H9 (cell line): ENCODE data around the gene PLA2G2F. TPM values are rescaled to one million over a fixed set of nuclear protein-coding genes. Genes with fewer than 3 reads are reported as not detected.

ENCODE experiments used
- DNase-seq: peaks from one replicate; pipeline ENCODE4 v3.0.0-alpha.2; 2017
- H2AFZ ChIP-seq: one replicate; pipeline ENCODE4 v1.6.1; 2013; ENCODE audit warnings: mild to moderate bottlenecking, low read length, control low read depth, moderate library complexity
- H2AK5ac ChIP-seq: 2 replicates; pipeline ENCODE4 v1.6.1; 2013; ENCODE audit warnings: low read length, control low read depth, mixed read lengths; ENCODE audit not compliant: insufficient read length
- H2BK120ac ChIP-seq: one replicate; pipeline ENCODE4 v1.6.1; 2013; ENCODE audit warnings: low read depth, mild to moderate bottlenecking, low read length, control low read depth, inconsistent platforms; ENCODE audit not compliant: poor library complexity, severe bottlenecking
- H2BK12ac ChIP-seq: 2 replicates; pipeline ENCODE4 v1.6.1; 2013; ENCODE audit warnings: low read length, control low read depth, mixed read lengths, low read depth; ENCODE audit not compliant: insufficient read length
- H2BK15ac ChIP-seq: 2 replicates; pipeline ENCODE4 v1.6.1; 2013; ENCODE audit warnings: low read depth, low read length, control low read depth
- H2BK20ac ChIP-seq: one replicate; pipeline ENCODE4 v1.6.1; 2013; ENCODE audit warnings: low read depth, mild to moderate bottlenecking, low read length, control low read depth, inconsistent platforms; ENCODE audit not compliant: poor library complexity, severe bottlenecking
- H2BK5ac ChIP-seq: 2 replicates; pipeline ENCODE4 v1.6.1; 2013; ENCODE audit warnings: low read length, control low read depth, mixed read lengths; ENCODE audit not compliant: insufficient read length
- H3K14ac ChIP-seq: 2 replicates; pipeline ENCODE4 v1.6.1; 2013; ENCODE audit warnings: low read length, control low read depth; ENCODE audit not compliant: insufficient read depth
- H3K18ac ChIP-seq: 2 replicates; pipeline ENCODE4 v1.6.1; 2013; ENCODE audit warnings: low read depth, mild to moderate bottlenecking, mixed read lengths, low read length, control low read depth; ENCODE audit not compliant: insufficient read length
- H3K23ac ChIP-seq: 2 replicates; pipeline ENCODE4 v1.6.1; 2013; ENCODE audit warnings: low read length, control low read depth, mixed read lengths, low read depth; ENCODE audit not compliant: insufficient read length
- H3K23me2 ChIP-seq: 2 replicates; pipeline ENCODE4 v1.6.1; 2013; ENCODE audit warnings: low read depth, mild to moderate bottlenecking, mixed read lengths, low read length, control low read depth; ENCODE audit not compliant: insufficient read length, poor library complexity, severe bottlenecking
- H3K27ac ChIP-seq: 2 replicates; pipeline ENCODE4 v1.5.1; 2013; ENCODE audit warnings: low read length, control low read depth, mixed read lengths, low read depth; ENCODE audit not compliant: insufficient read length
- H3K27me3 ChIP-seq: 2 replicates; pipeline ENCODE4 v1.6.1; 2013; ENCODE audit warnings: low read length, control low read depth, inconsistent platforms; ENCODE audit not compliant: insufficient read depth
- H3K4ac ChIP-seq: 2 replicates; pipeline ENCODE4 v1.6.1; 2013; ENCODE audit warnings: low read depth, mild to moderate bottlenecking, control low read depth, inconsistent platforms, low read length, moderate library complexity
- H3K4me1 ChIP-seq: 2 replicates; pipeline ENCODE4 v1.6.1; 2013; ENCODE audit warnings: low read length, control low read depth, inconsistent platforms; ENCODE audit not compliant: insufficient read depth
- H3K4me2 ChIP-seq: 2 replicates; pipeline ENCODE4 v1.6.1; 2013; ENCODE audit warnings: low read length, control low read depth, mixed read lengths; ENCODE audit not compliant: insufficient read length, insufficient read depth
- H3K56ac ChIP-seq: 2 replicates; pipeline ENCODE4 v1.6.1; 2013; ENCODE audit warnings: low read depth, mild to moderate bottlenecking, mixed read lengths, low read length, control low read depth; ENCODE audit not compliant: insufficient read length
- H3K79me1 ChIP-seq: 2 replicates; pipeline ENCODE4 v1.6.1; 2013; ENCODE audit warnings: low read depth, mild to moderate bottlenecking, moderate library complexity, low read length, control low read depth, inconsistent platforms; ENCODE audit not compliant: insufficient read depth, poor library complexity, severe bottlenecking
- H3K79me2 ChIP-seq: 2 replicates; pipeline ENCODE4 v1.6.1; 2013; ENCODE audit warnings: low read length, control low read depth, inconsistent platforms; ENCODE audit not compliant: insufficient read depth
- H3K9ac ChIP-seq: 2 replicates; pipeline ENCODE4 v1.6.1; 2013; ENCODE audit warnings: low read length, control low read depth, mixed read lengths; ENCODE audit not compliant: insufficient read length; ENCODE audit errors: extremely low read depth
- H3K9me3 ChIP-seq: one replicate; pipeline ENCODE4 v1.6.1; 2013; ENCODE audit warnings: low read depth, low read length, inconsistent platforms; ENCODE audit not compliant: control insufficient read depth
- H3T11ph ChIP-seq: one replicate; pipeline ENCODE4 v1.6.1; 2013; ENCODE audit warnings: mild to moderate bottlenecking, low read length, control low read depth, inconsistent platforms
- H4K20me1 ChIP-seq: one replicate; pipeline ENCODE4 v1.6.1; 2013; ENCODE audit not compliant: control insufficient read depth, insufficient read length, insufficient read depth
- H4K5ac ChIP-seq: 2 replicates; pipeline ENCODE4 v1.6.1; 2013; ENCODE audit warnings: low read depth, mild to moderate bottlenecking, mixed read lengths, low read length, control low read depth; ENCODE audit not compliant: insufficient read length
- H4K8ac ChIP-seq: replicated peaks from 2 replicates; pipeline ENCODE4 v1.6.1; 2013; ENCODE audit warnings: low read length, control low read depth, mixed read lengths, low read depth; ENCODE audit not compliant: insufficient read length
- H4K91ac ChIP-seq: 2 replicates; pipeline ENCODE4 v1.6.1; 2013; ENCODE audit warnings: low read depth, mild to moderate bottlenecking, moderate library complexity, mixed read lengths, low read length, control low read depth; ENCODE audit not compliant: insufficient read length
- H3K27ac Mint-ChIP-seq, 3 experiments: 2 replicates in 2 of 3; 3 replicates in 1 of 3; pipeline ENCODE4 v1.8.0; 2020 to 2021; ENCODE audit warnings: mixed read lengths in 3 of 3, mild to moderate bottlenecking in 1 of 3, moderate library complexity in 1 of 3
- H3K27me3 Mint-ChIP-seq: 2 replicates; pipeline ENCODE4 v1.8.0; 2021; ENCODE audit warnings: low read depth, mild to moderate bottlenecking, moderate library complexity, mixed read lengths
- H3K36me3 Mint-ChIP-seq, 3 experiments: 2 replicates in 2 of 3; 3 replicates in 1 of 3; pipeline ENCODE4 v1.8.0; 2020 to 2021; ENCODE audit warnings: low read depth in 3 of 3, mixed read lengths in 3 of 3; ENCODE audit not compliant: insufficient read depth in 1 of 3
- H3K4me1 Mint-ChIP-seq, 2 experiments: 2 replicates each; pipeline ENCODE4 v1.8.0; 2020; ENCODE audit warnings: mixed read lengths in 2 of 2
- H3K4me3 Mint-ChIP-seq, 2 experiments: 2 replicates in 1 of 2; 3 replicates in 1 of 2; pipeline ENCODE4 v1.8.0; 2020 to 2021; ENCODE audit warnings: mild to moderate bottlenecking in 2 of 2, mixed read lengths in 2 of 2, moderate library complexity in 1 of 2
- H3K9me3 Mint-ChIP-seq, 2 experiments: 2 replicates in 1 of 2; 3 replicates in 1 of 2; pipeline ENCODE4 v1.8.0; 2020; ENCODE audit warnings: mild to moderate bottlenecking in 2 of 2, mixed read lengths in 2 of 2, moderate library complexity in 1 of 2
- WGBS: extraction: QIAGEN DNeasy Blood & Tissue Kit; methylation state at CpG from one replicate; pipeline ENCODE4 v1.1.7; 2013; ENCODE audit warnings: missing lambda C conversion rate, low lambda C conversion rate, mixed read lengths; ENCODE audit not compliant: insufficient read length; ENCODE audit errors: extremely low coverage; 5-methylcytosine and 5-hydroxymethylcytosine counted together
- total RNA-seq: library from RNA; stranded (reverse); gene quantifications from 2 replicates; pipeline ENCODE4 v1.2.1, GENCODE V29; 2021
- TF ChIP-seq, protein P1 (sequence below): fragments of 200-600 bp; sonication (generic); conservative IDR thresholded peaks from 3 replicates; pipeline ENCODE4 v1.8.0; 2021; ENCODE audit warnings: antibody characterized with exemption, mild to moderate bottlenecking

PLA2G2F gene
- total RNA-seq, 1 experiment from 2014 or later, result not detected

DNA sequence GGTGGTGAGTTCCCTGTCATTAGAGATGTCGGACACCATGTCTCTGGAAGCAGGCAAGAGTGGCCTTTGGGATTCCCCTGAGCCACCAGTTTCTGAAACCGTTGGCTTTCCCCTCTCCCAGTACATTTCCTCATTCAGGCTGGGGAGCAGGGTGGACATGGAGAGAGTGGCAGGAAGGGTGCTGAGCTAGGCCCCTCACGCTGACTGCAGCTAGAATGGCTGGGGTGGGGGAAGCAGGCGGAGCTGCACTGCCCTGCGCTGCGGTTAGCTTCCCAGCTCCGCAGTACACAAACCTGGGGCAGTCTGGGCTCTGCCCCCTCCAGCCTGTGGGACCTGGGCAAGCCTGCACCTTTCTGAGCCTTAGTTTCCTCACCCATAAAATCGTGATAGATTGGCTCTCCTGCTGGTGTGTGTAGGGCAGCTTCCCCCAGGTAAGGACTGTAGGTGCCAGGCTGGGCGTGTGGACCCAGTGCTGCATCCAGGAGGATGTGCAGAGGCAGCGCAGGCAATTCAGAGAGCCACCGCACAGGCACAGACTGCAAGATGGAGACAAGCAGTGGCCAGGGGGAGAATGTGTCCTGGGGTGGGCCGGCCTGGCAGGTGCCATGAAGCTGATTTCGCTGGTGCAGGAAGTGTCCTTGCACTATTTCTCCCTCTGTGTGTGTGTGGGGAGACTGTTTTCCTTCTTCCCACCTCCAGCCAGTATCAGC lies 3.0 kb downstream of the PLA2G2F start:
- H3K4ac ChIP-seq, result no peak overlapping the region
- no peaks in the 10 kb centered on the region for H3K4me1 ChIP-seq
- H2BK5ac ChIP-seq, result no peak overlapping the region
- no peak overlapping the region for H2BK12ac ChIP-seq
- H3K79me2 ChIP-seq, result no peaks in the 10 kb centered on the region
- no peak overlapping the region for H3K27ac ChIP-seq
- no peaks in the 10 kb centered on the region for H4K20me1 ChIP-seq
- no peak overlapping the region for H2AK5ac ChIP-seq
- H3T11ph ChIP-seq, result no peak overlapping the region
- H2BK20ac ChIP-seq, result no peak overlapping the region
- WGBS, result no CpG with 5 or more reads among the region's 13 CpGs
- no peaks in the 10 kb centered on the region for H3K36me3 Mint-ChIP-seq
- no peak for DNase-seq
- H3K14ac ChIP-seq, result no peak overlapping the region
- no peak overlapping the region for H3K23ac ChIP-seq
- H3K23me2 ChIP-seq, result no peaks in the 10 kb centered on the region
- peaks cover 3 to 14% of the 10 kb centered on the region in 2 experiments for H3K4me1 Mint-ChIP-seq
- no peak overlapping the region; a peak in 1 of 5 replicates for H3K4me3 Mint-ChIP-seq
- H3K79me1 ChIP-seq, result no peaks in the 10 kb centered on the region
- no peak overlapping the region for H4K8ac ChIP-seq
- H3K9me3 Mint-ChIP-seq, result no peaks in the 10 kb centered on the region; a peak in 1 of 5 replicates
- no peak overlapping the region for H4K91ac ChIP-seq
- H2AFZ ChIP-seq, result no peak overlapping the region
- no peak overlapping the region for H3K9ac ChIP-seq
- no peak overlapping the region for H3K56ac ChIP-seq
- no peak overlapping the region; a peak in 1 of 7 replicates for H3K27ac Mint-ChIP-seq
- H3K9me3 ChIP-seq, result no peaks in the 10 kb centered on the region
- H3K4me2 ChIP-seq, result no peak overlapping the region
- no peak overlapping the region for H3K18ac ChIP-seq
- no peak overlapping the region for H4K5ac ChIP-seq
- no peak overlapping the region for H2BK120ac ChIP-seq
- no peaks in the 10 kb centered on the region for H3K27me3 ChIP-seq
- peaks cover 2% of the 10 kb centered on the region for H3K27me3 Mint-ChIP-seq
- TF ChIP-seq, protein P1, sequence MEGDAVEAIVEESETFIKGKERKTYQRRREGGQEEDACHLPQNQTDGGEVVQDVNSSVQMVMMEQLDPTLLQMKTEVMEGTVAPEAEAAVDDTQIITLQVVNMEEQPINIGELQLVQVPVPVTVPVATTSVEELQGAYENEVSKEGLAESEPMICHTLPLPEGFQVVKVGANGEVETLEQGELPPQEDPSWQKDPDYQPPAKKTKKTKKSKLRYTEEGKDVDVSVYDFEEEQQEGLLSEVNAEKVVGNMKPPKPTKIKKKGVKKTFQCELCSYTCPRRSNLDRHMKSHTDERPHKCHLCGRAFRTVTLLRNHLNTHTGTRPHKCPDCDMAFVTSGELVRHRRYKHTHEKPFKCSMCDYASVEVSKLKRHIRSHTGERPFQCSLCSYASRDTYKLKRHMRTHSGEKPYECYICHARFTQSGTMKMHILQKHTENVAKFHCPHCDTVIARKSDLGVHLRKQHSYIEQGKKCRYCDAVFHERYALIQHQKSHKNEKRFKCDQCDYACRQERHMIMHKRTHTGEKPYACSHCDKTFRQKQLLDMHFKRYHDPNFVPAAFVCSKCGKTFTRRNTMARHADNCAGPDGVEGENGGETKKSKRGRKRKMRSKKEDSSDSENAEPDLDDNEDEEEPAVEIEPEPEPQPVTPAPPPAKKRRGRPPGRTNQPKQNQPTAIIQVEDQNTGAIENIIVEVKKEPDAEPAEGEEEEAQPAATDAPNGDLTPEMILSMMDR, result no peak
- no peak overlapping the region for H2BK15ac ChIP-seq
